HG02970 (cell line): ENCODE results near the gene BOD1L1.

Experiments
- ATAC-seq: cut with Tn5 transposase; IDR thresholded peaks from one replicate; pipeline ENCODE4 v1.9.1; 2021; ENCODE audit warnings: mild to moderate bottlenecking, moderate library complexity, moderate number of reproducible peaks; ENCODE audit not compliant: unreplicated experiment, low FRiP score

BOD1L1 gene

GRCh38 chr4:13627606-13628311 is at the start of gene BOD1L1:
BOD1L1 (minus strand) TSS chr4:13627725; CDS start chr4:13627587, 138 bp downstream.
- peak; percentile 95 for ATAC-seq

DNA sequence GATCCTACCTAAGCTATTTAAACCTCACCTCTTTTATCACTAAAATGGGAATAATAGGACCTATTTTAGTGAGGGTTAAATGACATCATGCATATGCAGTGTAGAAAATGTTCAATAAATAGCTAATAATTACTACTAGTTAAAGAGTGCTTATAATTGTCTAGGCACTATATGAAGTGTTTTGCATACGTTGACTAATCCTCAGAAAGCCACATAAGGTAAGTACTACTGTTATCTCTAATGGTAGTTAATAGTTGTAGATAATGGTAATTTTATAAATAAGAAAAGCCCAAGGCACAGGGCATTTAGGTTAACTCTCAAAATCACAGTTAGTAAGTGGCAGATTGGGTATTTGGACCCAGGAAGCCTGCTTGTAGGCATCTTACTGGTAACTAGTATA is 47.4 kb upstream of the BOD1L1 start:
- no peak for ATAC-seq

- ATAC-seq, result no peak
These were observed 45.6 kb upstream of the BOD1L1 start for GRCh38 chr4:13673167-13673566.

- ATAC-seq, result no peak
These were observed 43.1 kb upstream of the BOD1L1 start for GRCh38 chr4:13670456-13671160.

DNA sequence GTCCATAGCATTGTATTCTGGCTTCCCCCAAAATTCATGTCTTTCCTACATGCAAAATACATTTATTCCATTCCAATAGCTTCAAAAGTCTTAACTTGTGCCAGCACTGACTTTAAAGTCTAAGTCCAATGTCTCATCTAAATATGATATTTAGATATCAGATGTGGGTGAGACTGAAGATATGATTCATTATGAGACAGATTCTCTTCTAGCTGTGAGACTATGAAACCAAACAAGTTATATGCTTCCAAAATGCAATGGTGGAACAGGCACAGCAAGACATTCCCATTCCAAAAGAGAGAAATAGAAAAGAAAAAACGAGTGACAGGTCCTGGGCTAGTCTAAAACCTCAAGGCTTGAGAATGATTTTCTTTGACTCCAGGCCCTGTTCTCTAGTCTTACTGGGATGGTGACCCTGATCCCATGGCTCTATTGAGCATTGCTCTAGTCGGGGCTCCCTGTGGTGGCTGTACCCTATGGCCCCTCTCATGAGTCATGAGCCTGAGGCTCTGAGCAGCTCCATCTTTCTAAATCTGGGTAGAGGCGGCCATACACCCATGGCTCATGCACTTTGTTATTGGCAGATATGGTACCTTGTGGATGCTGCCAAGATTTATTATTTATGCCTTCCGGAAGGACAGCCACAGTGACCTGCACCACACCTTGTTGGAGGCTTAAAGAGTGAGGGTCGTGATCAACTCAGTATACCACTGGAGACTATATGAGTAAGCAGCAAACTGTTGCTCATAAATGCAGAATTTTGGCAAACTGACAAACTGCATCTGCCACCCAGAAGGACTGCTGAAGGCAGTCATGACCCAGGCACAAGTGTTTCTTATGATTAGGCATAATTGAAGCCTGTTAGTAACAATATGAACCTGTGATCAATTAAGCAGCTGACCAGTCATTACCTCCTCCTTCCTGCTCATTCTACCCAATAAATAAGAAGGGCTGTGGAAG is 38.5 kb upstream of the BOD1L1 start:
- ATAC-seq, result no peak

- no peak for ATAC-seq
These were observed 32.0 kb upstream of the BOD1L1 start for GRCh38 chr4:13659341-13660070.

DNA sequence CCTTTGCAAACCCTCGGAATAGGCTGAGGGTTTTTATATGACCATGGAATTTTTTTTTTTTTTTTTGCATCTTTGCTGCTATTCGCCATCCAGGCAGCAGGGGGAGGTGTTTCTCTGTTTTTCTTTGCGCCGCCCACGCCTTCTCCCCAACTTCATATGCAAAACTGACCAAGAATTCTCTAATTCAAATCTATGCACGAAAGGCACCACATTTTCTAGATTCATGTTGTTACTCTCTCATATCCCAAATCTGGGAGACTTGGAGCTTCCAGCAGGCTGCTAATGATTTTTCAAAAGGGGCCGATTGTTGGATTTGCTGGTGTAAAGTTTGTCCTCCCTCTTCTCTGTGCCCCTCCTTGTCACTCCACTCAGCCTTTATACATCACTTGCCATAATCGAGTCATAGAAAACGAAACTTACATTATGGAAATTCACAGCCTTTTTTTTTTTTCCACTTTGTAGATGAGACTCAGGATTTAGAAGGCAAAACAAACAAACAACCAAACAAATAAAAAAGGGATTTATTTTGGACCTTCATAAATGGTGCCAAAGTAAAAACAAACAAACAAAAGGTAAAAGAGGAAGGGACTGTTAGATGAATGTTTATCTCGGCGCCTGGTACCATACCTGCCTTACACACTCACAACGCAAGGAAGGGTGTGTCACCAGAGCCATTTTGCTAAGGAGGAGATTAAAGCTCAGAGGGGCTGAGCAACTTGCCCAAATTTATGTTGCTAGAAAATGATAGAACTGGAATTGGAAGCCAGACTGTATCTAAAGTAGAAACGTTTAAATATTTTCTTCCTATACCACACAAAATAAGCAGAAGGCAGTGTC is 29.3 kb upstream of the BOD1L1 start:
- no peak for ATAC-seq

DNA sequence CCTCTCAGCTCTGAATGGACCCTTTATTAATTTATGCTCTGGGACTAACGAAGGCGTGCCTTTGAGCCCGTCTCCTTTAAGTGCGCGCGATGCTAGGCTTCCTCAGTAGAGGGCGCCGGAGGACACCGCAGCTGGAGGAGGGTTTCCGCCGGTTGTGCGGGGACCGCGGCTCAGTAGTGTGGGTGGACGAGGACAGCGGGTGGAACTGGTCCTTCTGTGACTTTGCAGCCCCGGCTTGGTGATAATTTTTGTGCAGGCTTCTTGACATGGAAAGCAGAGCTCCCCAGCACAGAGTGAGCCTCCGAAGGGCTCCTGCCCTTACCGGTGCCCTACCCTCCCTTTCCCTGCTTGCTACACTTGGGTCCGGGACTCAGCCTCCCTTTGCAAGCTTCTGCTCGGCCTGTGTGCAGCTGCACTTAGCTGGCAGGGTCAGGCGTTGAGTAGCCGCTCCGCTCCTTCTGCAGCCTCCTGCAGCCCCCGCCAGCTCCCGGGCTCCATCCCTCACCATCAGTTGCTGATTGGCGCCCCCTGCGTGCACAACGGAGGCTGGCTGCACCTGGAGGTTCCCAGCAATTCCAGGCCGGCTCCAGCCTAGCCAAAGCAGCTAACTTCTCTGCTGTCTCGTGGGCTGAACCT is 26.8 kb upstream of the BOD1L1 start:
- peak; percentile 96 for ATAC-seq

DNA sequence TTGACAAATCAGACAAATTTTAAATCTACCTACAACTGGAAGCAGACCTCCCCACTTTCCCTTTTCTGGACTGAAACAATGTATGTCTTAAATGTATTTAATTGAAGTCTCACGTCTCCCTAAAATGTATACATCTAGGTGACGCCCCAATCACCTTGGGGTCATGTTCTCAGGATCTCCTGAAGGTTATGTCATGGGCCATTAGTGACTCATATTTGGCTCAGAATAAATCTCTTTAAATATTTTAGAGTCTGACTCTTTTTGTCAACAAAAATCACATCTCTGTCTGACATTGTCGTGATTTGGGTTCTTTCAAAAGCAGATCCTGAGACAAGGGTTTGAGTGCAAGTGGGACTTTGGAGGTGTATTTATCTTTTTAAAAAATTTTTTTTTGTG is 26.2 kb upstream of the BOD1L1 start:
- ATAC-seq, result no peak

GRCh38 chr4:13647031-13647430 is 19.5 kb upstream of the BOD1L1 start:
- ATAC-seq, result no peak

- ATAC-seq, result no peak
These were observed 17.6 kb upstream of the BOD1L1 start for GRCh38 chr4:13645075-13645474.

DNA sequence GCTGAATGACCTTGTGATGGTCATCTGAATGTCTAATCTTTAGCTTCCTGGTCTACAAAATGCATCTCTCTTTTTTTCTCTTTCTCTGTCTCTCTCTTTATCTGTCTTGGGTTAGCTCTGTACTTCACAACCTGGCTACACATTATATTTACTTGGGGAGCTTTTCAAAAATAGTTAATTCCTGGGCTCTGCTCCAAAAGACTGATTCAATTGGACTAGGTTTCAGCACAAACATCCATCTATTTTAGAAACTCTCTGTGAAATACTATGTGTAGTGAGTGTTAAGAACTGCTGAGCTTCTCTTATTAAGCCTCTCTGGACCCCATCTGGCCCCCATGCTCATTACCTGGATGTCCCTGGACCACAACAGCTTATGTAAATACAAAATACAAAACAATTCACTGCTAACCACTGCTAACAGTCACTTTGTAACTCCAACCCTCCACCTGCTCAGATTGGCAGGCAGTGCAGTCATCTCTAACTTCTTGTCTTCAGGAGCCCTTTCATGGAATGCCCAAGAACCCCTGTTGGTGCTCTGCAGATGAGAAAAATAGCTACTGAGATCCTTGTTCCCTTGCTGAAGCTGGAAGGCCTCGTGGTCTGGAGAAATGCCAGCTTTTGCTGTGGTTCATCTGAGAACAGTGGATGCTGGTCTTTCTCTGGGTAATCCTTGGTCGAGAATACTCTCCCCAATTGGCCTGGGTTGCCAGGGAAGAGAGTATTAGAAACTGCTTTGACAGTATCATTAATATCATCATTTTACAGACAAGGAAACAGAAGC is 14.8 kb upstream of the BOD1L1 start:
- no peak for ATAC-seq

DNA sequence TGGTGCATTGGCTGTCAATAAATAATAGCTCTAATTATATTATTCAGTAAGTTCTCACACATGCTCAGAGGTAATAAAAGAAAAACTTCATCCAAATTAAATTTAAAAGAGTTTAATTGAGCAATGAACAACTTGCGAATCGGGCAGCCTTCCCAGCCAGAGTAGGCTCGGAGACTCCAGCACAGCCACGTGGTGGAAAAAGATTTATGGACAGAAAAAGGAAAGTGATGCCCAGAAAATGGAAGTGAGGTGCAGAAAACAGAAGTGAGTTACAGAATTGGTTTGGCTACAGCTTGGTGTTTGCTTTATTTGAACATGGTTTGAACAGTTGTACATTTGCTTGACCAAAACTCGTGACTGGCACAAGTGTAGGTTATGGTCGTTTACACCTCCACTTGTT is 13.6 kb upstream of the BOD1L1 start:
- no peak for ATAC-seq

DNA sequence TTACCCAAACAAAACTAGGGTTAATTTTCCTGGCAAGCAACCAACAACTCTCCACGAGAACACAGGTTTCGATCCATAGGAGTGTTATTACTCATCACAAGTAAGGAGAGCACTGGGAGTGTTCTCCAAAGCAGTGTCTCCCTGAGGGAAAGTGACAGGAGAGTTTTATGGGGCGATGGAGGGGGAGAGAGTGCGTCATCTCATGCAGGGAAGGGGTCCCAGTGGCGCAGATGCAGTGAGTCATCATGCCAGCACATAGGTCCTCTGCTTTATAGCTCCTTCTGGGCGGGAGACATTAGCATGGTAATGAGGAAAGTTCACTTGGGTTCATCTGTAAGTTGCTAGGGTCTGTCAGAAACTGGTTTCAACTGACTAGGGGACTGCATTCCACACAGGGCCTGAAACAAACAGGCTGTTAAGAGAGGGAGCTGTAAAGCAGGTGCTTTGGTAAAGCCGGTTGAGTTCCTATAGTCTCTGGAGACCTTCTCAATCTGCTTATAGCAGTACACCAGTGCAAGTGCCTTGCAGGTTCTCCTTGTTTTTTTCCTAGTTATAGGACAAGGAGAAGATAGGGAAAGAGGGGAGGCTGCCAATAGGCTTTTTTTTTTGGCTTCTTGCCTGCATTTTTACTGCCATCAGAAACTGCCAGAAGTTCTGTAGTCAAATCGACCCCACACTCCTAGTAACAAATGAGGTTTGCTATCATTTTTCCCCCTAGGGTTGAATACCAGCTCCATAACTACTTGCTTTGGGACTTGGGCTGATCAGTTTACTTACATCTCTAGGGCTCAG is 12.8 kb upstream of the BOD1L1 start:
- no peak for ATAC-seq

DNA sequence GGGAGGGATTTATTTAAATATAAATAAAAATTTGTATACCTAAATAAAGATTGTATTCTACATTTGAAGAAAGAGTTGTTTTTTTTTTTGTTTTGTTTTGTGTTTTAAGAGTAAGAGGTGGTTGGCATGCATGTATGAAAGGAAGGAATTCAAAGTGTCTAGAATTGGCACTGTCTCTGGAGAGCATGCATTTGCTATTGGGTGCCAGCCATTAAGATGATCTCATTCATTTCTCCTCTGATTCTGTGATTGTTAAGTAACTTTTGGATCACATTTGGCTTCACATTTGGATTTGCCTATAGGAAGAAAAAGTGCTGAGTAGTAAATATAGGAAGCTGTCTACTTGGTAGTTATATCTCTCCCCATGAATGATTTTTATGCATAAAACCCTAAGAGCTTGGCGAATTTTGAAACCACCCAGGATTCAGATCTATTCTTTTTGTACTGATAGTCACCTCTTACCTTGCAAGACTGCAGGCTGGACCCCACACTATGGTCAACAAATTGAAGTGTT is 7.8 kb upstream of the BOD1L1 start:
- no peak for ATAC-seq

DNA sequence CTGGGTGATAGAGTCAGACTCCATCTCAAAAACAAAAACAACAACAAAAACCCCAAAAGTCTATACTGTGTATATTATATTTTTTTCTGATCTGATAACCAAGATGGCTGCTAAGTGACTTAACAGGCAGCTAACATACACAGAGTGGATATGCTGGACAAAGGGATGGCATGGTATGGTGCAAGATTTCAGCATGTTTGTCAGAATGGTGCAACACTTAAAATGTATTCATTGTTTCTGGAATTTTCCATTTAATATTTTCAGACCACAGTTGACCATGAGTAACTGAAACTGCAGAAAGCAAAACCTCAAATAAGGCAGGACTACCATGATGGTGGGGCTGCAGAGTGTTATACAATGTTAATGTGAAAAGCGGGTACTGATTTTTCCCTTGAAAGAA is 6.1 kb upstream of the BOD1L1 start:
- ATAC-seq, result no peak

DNA sequence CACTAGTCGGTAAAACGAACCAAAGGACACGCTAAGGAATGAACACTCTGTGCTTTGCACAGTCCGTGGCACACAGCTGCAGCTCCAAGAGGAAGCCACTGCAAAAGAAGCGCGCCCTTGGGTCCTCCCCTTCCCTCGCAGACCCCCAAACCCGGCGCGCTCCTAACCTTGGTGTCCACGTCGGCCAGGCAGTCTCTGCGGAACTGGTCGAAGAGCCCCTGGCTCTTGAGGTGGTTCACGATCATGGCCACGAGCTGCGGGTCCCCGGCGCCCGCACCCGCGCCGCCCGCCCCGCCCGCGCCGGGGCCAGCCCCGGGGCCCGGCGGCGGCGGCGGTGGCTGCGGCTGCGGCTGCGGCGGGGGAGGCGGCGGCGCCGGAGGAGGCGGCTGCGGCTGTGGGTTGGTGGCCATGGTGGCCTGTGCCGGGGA is 333 bp downstream of the BOD1L1 start:
- ATAC-seq, result peak; percentile 41
